Measurements from ENCODE around the gene NDOR1.

NDOR1 gene

DNA sequence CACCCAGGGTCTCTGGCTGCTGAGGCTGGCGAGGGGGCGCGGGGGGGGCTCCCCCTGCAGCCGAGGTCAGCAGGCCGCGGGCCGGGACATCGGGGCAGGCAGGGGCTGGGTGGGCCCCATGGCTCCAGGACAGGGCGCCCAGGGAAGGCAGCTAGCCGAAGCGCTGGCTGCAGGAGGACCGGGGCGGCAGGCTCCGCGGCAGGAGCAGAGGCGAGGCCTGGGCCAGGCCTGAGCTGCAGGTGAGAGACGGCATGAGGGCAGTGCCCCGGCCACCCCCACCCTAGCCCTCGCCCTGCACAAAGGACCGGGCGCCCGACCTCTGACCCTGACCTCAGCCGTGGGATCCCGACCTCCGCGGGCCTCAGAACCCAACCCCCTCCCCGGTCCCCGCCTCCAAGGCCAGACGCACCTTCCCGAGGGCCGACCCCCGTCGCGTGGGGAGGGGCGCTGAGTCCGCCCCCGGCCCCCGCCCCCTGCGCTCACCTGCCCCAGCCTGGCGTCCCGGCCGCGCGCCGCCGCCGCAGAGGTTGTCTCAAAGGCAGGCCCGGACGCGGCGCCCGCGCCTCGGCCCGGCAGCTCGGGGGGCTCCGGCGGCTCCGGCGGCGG is 16.1 kb downstream of the NDOR1 start:
- TF ChIP-seq, protein P1, sequence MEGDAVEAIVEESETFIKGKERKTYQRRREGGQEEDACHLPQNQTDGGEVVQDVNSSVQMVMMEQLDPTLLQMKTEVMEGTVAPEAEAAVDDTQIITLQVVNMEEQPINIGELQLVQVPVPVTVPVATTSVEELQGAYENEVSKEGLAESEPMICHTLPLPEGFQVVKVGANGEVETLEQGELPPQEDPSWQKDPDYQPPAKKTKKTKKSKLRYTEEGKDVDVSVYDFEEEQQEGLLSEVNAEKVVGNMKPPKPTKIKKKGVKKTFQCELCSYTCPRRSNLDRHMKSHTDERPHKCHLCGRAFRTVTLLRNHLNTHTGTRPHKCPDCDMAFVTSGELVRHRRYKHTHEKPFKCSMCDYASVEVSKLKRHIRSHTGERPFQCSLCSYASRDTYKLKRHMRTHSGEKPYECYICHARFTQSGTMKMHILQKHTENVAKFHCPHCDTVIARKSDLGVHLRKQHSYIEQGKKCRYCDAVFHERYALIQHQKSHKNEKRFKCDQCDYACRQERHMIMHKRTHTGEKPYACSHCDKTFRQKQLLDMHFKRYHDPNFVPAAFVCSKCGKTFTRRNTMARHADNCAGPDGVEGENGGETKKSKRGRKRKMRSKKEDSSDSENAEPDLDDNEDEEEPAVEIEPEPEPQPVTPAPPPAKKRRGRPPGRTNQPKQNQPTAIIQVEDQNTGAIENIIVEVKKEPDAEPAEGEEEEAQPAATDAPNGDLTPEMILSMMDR (IDR thresholded peaks at IDR 0.05; ENCODE audit: low read length, missing control alignments) = no peak
- no peak overlapping the region for H3K4me3 ChIP-seq (replicated peaks; ENCODE audit: low read depth, low read length)
- no peak for DNase-seq (ENCODE audit: low read depth)

DNA sequence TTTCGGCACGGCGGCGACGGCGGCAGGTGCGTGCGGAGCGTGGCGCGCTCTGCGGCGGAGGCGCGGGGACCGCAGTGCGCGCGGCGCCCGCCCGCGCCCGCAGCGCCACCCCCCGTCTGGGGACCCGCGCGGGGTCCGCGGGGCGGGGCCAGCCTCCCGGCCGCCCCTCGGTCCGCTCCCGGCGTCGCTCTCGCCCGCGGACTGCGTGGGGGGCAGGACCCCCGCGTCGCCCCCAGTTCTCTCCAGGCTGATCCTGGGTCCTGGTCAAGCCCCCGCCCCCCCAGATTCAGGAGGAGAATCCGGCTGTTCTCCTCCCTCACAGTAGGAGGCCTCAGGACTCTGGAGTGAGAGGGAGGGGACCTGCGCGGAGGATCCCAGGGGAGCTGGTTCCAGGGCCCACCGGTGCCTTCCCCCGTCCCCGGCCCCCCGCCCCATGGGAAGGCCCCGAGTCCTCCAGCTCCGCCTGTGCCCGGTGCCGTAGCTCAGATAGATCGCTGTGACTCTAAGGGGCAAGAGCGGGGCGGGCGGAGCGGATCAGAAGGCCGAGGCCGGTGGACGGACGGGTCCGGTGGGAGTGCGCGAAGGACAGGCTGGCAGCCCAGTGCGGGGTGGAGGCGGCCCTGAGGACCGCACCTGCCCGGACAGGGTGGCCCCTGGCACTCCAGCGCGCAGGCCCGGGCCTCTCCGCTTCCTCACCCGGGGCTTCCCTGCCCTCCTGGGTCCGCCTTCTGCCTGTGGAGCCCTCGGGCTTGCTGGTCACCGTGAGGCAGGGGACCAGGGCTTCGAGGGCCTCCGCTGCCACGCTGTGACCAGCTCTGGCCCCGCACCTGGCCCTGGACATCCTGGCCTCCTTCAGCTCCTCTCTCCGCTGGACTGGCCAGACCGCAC is 16.9 kb downstream of the NDOR1 start, which contains the start of gene RNF208:
Gene RNF208 (minus strand): TSS at position 51 of the 888 bp plus-strand sequence. CDS start 1,028 bp downstream, outside the sequence.
- TF ChIP-seq, protein P1 (IDR thresholded peaks at IDR 0.05; ENCODE audit: low read length, missing control alignments) = no peak
- peak within 1 kb of the TSS; percentile 48 for H3K4me3 ChIP-seq (replicated peaks; ENCODE audit: low read depth, low read length)
- no peak for DNase-seq (ENCODE audit: low read depth)

DNA sequence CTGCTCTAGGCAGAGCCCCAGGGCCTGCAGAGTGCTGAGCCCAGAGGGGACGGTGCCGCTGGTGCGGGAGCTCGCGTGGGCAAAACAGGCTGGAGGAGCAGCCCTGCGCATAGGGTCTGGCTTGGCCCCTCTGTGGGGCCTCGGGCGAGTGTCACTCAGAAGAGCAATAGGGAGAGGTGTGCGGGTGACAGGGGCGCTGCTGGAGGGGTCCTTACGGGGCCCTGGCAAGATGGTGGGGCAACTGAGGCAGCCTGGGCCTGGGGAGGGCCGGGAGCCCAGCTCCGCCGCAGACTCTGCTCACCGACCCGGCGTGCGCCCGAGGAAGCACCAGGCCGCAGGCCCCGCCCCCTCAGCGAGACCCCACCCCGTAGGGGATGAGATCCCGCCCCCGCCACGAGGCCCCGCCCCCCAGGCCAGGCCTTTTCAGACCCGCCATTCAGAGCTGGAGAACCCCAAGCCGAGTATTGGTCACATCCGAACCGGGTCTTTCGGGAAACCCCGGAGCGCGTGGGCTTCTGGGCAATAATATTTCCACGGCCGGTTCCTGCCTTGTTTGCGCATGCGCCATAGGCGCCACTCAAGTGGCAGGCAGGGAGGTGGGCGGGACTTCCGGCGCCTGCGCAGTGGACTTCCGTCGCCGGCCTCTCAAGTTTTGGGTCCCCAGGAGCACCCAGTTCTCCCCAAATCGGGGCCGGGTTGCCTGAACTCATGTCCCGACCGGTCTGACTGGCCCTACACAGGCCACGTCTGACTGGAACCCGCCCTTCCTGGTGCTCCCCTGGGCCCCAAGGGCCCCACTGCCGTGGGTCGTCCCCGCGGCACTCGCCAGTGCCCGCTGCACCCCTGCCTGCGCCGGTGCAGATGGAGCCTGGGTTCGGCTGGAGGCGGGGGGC is 17.8 kb downstream of the NDOR1 start:
- TF ChIP-seq, protein P1 (IDR thresholded peaks at IDR 0.05; ENCODE audit: low read length, missing control alignments) = no peak
- H3K4me3 ChIP-seq (replicated peaks; ENCODE audit: low read depth, low read length) = peak overlapping the region; percentile 84
- DNase-seq (ENCODE audit: low read depth) = peak; percentile 99

DNA sequence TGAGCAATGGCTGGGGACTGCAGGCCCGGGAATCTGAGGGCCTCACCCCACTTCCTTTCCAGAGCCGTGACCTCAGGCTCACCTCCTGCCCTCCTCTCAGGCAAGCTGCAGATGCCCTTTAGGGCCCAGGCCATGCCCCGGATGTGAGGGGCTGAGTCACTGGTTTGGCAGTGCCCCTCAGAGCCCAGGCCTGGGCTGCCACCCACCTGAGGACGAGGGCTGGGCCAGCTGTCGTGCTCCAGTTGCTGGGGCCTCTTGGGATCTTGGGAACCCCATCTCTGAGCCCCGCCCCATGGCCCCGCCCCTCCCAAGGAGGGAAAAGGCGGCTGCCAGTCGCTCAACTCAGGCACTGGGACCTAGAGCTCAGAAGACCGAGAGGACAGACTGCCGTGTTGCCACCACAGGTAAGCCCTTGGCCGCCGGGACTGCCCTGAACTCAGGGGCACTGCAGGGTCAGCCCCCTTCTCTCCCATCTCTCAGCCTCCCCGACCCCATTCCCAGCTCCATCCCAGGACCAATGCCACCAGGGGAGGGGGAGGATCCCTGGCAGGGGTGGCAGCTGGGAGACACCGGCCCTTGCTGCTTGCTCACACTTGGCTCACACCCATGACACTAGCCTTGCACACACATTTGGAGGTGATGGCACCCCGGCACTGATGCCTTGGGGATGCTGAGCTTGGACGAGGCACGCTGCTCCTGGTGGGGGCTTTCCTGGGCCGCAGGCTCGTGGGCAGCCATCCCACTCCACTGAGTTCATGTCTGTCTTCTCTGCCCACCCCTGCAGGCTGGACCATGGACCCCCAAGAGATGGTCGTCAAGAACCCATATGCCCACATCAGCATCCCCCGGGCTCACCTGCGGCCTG is 19.6 kb downstream of the NDOR1 start, which contains the start of gene CYSRT1:
Gene CYSRT1 (plus strand): TSS at position 345 of the 865 bp plus-strand sequence. CDS start 448 bp downstream, at position 793.
- no peak for DNase-seq (ENCODE audit: low read depth)
- H3K4me3 ChIP-seq (replicated peaks; ENCODE audit: low read depth, low read length) = peak within 1 kb of the TSS; percentile 84
- TF ChIP-seq, protein P1 (IDR thresholded peaks at IDR 0.05; ENCODE audit: low read length, missing control alignments) = no peak

DNA sequence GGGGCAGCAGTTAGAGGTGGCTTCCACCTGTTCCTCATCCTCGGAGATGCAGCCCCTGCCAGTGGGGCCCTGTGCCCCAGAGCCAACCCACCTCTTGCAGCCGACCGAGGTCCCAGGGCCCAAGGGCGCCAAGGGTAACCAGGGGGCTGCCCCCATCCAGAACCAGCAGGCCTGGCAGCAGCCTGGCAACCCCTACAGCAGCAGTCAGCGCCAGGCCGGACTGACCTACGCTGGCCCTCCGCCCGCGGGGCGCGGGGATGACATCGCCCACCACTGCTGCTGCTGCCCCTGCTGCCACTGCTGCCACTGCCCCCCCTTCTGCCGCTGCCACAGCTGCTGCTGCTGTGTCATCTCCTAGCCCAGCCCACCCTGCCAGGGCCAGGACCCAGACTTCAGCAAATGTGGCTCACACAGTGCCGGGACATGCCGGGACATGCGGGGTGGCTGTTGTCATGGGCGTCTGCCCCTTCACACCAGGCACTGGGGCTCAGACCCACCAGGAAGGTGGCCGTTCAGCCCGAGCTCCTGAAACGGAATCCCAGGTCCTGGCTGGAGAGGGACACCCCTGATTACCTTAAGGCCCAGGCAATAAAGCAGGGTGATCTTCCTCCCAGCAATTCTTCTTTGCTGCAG is 20.3 kb downstream of the NDOR1 start:
- no peak overlapping the region for H3K4me3 ChIP-seq (replicated peaks; ENCODE audit: low read depth, low read length)
- DNase-seq (ENCODE audit: low read depth) = no peak
- TF ChIP-seq, protein P1 (IDR thresholded peaks at IDR 0.05; ENCODE audit: low read length, missing control alignments) = no peak

Measured in fibroblast of pulmonary artery (primary cell).